GM18861 (cell line): ENCODE measurements around the gene COPG2.

Experiments
- ATAC-seq: cut with Tn5 transposase; IDR thresholded peaks from one replicate; pipeline ENCODE4 v1.9.1; 2021; ENCODE audit not compliant: unreplicated experiment

The COPG2 gene

GRCh38 chr7:130500910-130501309, 167.6 kb downstream of the COPG2 start:
- ATAC-seq, result no peak

GRCh38 chr7:130500463-130500862, 168.1 kb downstream of the COPG2 start:
- no peak for ATAC-seq

- no peak for ATAC-seq
Observed at GRCh38 chr7:130494431-130494858, 174.1 kb downstream of the COPG2 start.

- no peak for ATAC-seq
Observed at GRCh38 chr7:130493275-130493873, 175.2 kb downstream of the COPG2 start.

- ATAC-seq, result no peak
Observed at GRCh38 chr7:130492523-130493274, 175.8 kb downstream of the COPG2 start.

- ATAC-seq, result no peak
Observed at GRCh38 chr7:130491841-130492522, 176.6 kb downstream of the COPG2 start, which contains the start of gene MEST. TSS of gene MEST (plus strand) at chr7:130492085. CDS start at chr7:130492314, 229 bp downstream.

GRCh38 chr7:130490888-130491804, 177.4 kb downstream of the COPG2 start:
- no peak for ATAC-seq

GRCh38 chr7:130490311-130490791, 178.2 kb downstream of the COPG2 start:
- no peak for ATAC-seq

GRCh38 chr7:130489140-130489983, 179.2 kb downstream of the COPG2 start:
- ATAC-seq, result no peak

GRCh38 chr7:130488392-130489139, 180.0 kb downstream of the COPG2 start:
- ATAC-seq, result no peak

- ATAC-seq, result no peak
Observed at GRCh38 chr7:130486954-130487436, 181.6 kb downstream of the COPG2 start.

GRCh38 chr7:130486114-130486953, 182.2 kb downstream of the COPG2 start:
- ATAC-seq, result no peak

GRCh38 chr7:130485734-130486113, 182.8 kb downstream of the COPG2 start:
- ATAC-seq, result no peak

GRCh38 chr7:130483031-130483430, 185.5 kb downstream of the COPG2 start:
- no peak for ATAC-seq

GRCh38 chr7:130481898-130482297, 186.7 kb downstream of the COPG2 start:
- ATAC-seq, result no peak

- ATAC-seq, result no peak
Observed at GRCh38 chr7:130479716-130480400, 188.7 kb downstream of the COPG2 start.

GRCh38 chr7:130478991-130479390, 189.6 kb downstream of the COPG2 start:
- ATAC-seq, result no peak
